ENCODE measurements around the gene ALPL.

DNA sequence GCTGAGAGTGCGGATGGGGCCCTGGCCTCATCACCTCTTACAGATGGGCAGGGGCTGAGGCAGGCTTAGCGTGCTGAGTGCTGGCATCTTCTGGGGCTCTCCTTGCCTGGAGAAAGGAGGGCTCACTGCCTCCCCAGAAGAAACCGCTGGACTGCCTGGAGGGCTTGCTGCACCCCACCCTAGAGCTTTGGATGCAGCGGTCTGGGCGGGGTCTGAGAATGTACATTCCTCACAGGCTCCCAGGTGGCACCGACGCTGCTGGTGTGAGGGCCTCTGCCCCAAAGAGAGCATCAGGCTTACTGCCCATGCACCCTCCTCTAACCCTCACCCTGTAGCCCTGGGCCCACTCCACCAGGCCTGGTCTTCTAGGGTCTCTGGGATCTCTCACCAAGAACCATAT lies 108.8 kb downstream of the ALPL start:
- no peak for TF ChIP-seq EZH2 (IDR thresholded peaks at IDR 0.05; ENCODE audit: borderline replicate concordance, control insufficient read depth, low read depth, low read length)
- no peak for TF ChIP-seq REST (IDR thresholded peaks at IDR 0.05; ENCODE audit: low read depth, low read length)
- no peak for TF ChIP-seq EP300 (IDR thresholded peaks at IDR 0.05; ENCODE audit: borderline replicate concordance in 1 of 2, control insufficient read depth in 1 of 2, low read depth in 2 of 2, low read length in 2 of 2)
- no peak for TF ChIP-seq ZBTB11 (CRISPR knock-in tag; IDR thresholded peaks at IDR 0.05)
- TF ChIP-seq, protein P1, sequence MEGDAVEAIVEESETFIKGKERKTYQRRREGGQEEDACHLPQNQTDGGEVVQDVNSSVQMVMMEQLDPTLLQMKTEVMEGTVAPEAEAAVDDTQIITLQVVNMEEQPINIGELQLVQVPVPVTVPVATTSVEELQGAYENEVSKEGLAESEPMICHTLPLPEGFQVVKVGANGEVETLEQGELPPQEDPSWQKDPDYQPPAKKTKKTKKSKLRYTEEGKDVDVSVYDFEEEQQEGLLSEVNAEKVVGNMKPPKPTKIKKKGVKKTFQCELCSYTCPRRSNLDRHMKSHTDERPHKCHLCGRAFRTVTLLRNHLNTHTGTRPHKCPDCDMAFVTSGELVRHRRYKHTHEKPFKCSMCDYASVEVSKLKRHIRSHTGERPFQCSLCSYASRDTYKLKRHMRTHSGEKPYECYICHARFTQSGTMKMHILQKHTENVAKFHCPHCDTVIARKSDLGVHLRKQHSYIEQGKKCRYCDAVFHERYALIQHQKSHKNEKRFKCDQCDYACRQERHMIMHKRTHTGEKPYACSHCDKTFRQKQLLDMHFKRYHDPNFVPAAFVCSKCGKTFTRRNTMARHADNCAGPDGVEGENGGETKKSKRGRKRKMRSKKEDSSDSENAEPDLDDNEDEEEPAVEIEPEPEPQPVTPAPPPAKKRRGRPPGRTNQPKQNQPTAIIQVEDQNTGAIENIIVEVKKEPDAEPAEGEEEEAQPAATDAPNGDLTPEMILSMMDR (IDR thresholded peaks at IDR 0.05 in 2 of 3, conservative IDR thresholded peaks at IDR 0.05 in 1 of 3; ENCODE audit: control insufficient read depth in 2 of 3, extremely low read depth in 1 of 3, insufficient read depth in 1 of 3, low read depth in 3 of 3, low read length in 3 of 3): no peak
- TF ChIP-seq GABPA (IDR thresholded peaks at IDR 0.05; ENCODE audit: low read depth): no peak
- TF ChIP-seq POLR2A (IDR thresholded peaks at IDR 0.05; ENCODE audit: low read depth, low read length): no peak
- TF ChIP-seq CEBPZ (IDR thresholded peaks at IDR 0.05; ENCODE audit: low read depth, low read length): no peak
- TF ChIP-seq JUNB (IDR thresholded peaks at IDR 0.05): no peak
- TF ChIP-seq ATF3 (IDR thresholded peaks at IDR 0.05; ENCODE audit: borderline replicate concordance, extremely low read depth, low read depth, low read length): no peak
- TF ChIP-seq SIX5 (IDR thresholded peaks at IDR 0.05; ENCODE audit: low read depth, low read length, severe bottlenecking): no peak
- no peak for TF ChIP-seq CBX5 (IDR thresholded peaks at IDR 0.05; ENCODE audit: low read depth)

Data from GM12878 (cell line).